ENCODE results near the gene ADPGK.
"Not testable (repeated sequence)": the region's sequence is repeated elsewhere in the genome, so short reads cannot be mapped to it uniquely, and the experiment has no call there.

ADPGK gene

DNA sequence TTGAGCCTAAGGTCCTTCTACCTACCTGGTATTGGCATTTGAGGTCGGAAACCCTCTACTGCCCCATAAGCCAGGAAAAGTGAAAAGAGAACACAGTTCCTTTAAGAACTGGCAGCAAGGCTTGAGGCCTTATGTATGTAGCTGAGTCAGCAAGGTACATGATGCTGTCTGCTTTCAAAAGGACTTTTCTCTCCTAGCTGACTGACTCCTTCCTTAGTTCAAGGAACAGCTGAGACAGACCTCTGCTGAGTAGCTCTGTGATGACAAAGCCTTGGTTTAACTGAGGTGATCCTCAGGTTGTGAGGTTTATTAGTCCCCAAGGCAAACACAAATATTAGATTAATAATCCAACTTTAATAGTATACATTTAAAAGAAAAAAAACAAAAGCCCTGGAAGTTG lies 45.8 kb downstream of the ADPGK start:
- DNase-seq, result no peak

- no peak for DNase-seq
These were observed 46.5 kb downstream of the ADPGK start for GRCh38 chr15:72737061-72737460.

- no peak for DNase-seq
These were observed 48.4 kb downstream of the ADPGK start for GRCh38 chr15:72735111-72735510.

DNA sequence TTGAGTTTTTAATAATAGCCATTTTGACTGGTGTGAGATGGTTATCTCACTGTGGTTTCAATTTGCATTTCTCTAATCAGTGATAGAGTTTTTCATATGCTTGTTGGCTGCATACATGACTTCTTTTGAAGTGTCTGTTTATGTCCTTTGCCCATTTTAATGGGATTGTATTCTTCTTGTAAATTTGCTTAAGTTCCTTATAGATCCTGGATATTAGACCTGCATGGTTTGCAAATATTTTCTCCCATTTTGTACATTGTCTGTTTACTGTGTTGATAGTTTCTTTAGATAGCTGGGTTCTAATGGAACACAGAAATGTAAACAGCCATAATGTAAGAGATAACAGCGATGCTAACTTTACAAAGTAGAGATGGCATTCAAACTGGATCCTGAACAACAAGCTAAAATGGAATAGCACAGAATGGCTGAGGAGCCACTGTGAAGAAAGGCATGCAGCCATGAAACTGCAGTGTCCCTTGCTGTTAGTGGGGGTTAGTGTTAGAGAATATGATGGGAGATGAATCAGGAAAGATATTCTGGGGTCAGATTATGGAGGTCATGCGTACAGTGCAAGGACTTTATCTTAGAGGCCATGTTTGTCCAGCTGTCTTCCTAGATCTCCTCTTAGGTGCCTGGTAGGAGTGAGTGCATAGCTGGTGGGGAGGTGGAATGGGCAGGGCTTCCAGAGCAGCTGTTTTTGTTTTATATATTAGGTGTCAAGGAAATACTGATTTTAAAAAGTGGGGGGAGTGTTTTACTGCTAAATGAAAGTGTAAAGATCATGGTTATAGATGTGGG lies 49.4 kb downstream of the ADPGK start:
- no peak for DNase-seq

DNA sequence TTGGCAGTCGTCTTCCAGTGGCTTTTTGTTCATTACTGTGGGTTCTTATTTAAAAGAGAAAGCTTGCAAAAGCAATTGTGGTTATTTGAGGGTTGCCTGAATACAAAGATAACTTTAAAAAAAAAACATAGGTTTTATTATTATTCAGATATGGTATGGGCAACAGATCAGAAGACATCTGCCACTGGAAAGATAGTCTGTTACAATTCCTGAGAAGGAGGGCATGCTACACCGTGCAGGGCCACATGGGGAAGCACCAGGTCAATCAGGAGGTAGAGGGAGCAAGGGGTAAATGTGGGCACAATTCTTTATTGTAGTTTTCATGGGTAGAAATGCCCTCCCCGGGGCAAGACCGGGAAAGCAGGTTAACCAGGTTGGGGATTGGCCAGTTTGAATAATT lies 51.0 kb downstream of the ADPGK start:
- peak; percentile 81 for DNase-seq

- DNase-seq, result no peak
These were observed 51.5 kb downstream of the ADPGK start for GRCh38 chr15:72732086-72732485.

DNA sequence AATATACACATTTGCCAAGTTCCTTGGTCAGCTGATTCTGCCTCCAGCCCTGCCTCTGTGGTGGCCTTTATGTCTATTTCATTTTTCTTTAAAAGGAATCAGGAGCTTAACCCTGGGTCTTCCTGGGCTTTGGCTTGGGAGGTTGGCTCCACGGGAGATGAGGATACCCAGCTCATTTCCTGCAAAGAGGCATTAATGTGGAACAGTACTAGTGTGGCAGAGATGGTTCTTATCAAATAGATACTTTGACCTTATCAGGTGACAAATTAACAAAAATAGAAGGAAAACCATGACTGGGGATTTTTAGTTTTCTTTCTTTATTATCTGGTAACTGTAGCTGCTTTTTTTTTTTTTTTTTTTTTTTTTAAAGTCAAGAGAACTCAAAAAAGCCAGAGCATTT lies 54.7 kb downstream of the ADPGK start:
- DNase-seq, result no peak

- not testable (repeated sequence) for DNase-seq
These were observed 55.3 kb downstream of the ADPGK start for GRCh38 chr15:72728249-72728648.

- no peak for DNase-seq
These were observed 56.4 kb downstream of the ADPGK start for GRCh38 chr15:72727154-72727553.

GRCh38 chr15:72725851-72726250 lies 57.7 kb downstream of the ADPGK start:
- not testable (repeated sequence) for DNase-seq

DNA sequence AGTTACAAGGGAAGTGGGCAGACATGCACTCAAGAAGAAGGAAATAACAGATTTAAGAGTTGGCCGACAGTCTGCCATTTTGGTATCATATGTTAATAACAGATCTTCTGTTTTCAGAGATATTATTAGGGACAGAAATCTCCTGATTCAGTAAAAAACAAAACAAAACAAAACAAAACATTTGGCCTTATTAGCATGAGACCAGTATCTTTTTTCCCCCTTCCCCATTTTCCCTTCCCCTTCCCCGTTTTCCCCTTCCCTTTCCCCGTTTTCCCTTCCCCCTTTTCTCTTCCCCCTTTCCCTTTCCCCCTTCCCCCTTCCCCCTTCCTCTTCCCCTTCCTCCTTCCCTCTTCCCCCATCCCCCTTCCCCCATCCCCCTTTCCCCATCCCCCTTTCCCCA lies 58.1 kb downstream of the ADPGK start:
- DNase-seq, result no peak

DNA sequence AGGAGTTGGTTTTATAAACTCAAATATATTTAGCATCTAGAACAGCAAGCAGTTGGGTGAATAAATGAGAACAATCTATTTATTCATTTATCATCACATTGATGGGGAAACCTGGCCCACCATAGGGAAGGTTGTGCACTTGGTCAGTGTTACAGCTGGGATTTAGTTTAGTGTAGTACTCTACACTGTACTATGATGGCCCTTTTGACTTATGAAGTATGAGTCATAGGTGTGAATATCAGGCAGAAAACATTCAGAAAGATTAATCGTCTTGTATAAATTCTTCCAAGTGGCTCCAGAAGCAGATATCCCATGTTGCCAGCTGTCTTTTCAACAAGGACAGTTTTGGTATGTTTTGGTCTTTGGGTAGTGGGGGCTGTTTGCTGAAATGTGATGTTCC lies 59.5 kb downstream of the ADPGK start:
- no peak for DNase-seq

DNA sequence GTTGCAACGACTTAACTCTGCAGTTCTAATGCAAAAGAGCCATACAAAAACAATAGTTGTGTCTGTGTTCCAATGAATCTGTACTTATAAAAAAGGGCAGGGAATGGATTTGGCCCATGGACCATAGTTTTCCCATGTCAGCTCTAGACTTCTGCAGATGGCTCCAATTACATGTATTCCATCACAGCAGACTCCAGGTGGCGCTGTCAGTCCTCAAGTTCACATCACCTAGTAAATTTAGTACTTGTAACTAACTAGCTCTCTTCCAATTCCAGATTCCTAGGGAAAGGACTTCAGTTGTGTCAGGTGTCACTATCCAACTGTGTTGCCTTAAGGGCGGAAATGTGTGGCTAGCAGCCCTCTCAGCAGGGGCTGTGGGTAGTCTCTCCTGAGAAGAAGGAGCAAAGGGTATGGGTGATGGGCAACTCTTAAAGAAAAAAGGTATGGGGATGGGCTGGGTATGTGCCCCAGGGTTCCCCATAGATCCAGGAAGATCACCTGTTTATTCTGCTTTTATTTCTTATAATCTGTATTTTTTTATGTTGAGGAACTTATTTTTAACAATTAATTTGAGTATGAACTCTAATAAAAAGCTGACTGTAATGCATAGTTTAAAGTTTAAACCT lies 61.4 kb downstream of the ADPGK start:
- DNase-seq, result peak; percentile 76

GRCh38 chr15:72708551-72709303 lies 74.8 kb downstream of the ADPGK start:
- DNase-seq, result not testable (repeated sequence)

GRCh38 chr15:72706266-72706665 lies 77.3 kb downstream of the ADPGK start:
- no peak for DNase-seq

Measured in hematopoietic multipotent progenitor cell treated with erythropoietin and hydrocortisone succinate and interleukin-3 and kit ligand, for 8 days (in vitro differentiated cells).